Colonic mucosa (tissue), 4 donors: ENCODE data around the gene TGM2. TPM values are rescaled to one million over a fixed set of nuclear protein-coding genes. Genes with fewer than 3 reads are reported as not detected.

Source experiments
- DNase-seq: peaks from one replicate; pipeline ENCODE4 v3.0.0-alpha.2; 2020
- H3K27ac ChIP-seq: fragments of 200-600 bp; one replicate; pipeline ENCODE4 v1.8.0; 2021
- H3K27me3 ChIP-seq: fragments of 200-600 bp; one replicate; pipeline ENCODE4 v1.8.0; 2021
- H3K36me3 ChIP-seq: fragments of 200-600 bp; one replicate; pipeline ENCODE4 v1.8.0; 2021
- H3K4me1 ChIP-seq: fragments of 200-600 bp; one replicate; pipeline ENCODE4 v1.8.0; 2021; ENCODE audit warnings: mild to moderate bottlenecking
- H3K4me3 ChIP-seq: fragments of 200-600 bp; one replicate; pipeline ENCODE4 v1.8.0; 2021
- H3K9ac ChIP-seq, 2 donors: one replicate each; pipeline ENCODE4 v1.7.0; 2013; ENCODE audit warnings: control low read depth in 2 of 2, low read depth in 2 of 2, low read length in 2 of 2
- H3K9me3 ChIP-seq: fragments of 200-600 bp; one replicate; pipeline ENCODE4 v1.8.0; 2021
- CTCF ChIP-seq: fragments of 200-600 bp; IDR thresholded peaks from one replicate; pipeline ENCODE4 v1.8.0; 2022; ENCODE audit warnings: antibody characterized with exemption, mild to moderate bottlenecking
- intact Hi-C: fragments of 100-400 bp; cut with DNase I; formaldehyde crosslinking; loops from one replicate; pipeline ENCODE4 v1.14.1; 2022
- total RNA-seq, 2 donors: library from RNA; stranded (reverse); fragmentation: NEBNext Ultra II Directional in 1 of 2; extraction: Animal tissue kit (Norgen Biotek cat#: 25700) in 1 of 2; gene quantifications; one replicate each; pipeline ENCODE4 v1.2.1, GENCODE V29; 2021
- donor health status: healthy.
- donor health status: DM: no; HTN: no; CAD: no.
- donor health status: DM: no; HTN: no; CAD: no.

Gene TGM2
- total RNA-seq, 2 donors from 2014 or later = 14.5 to 32.8 TPM

GRCh38 chr20:38089500-38089899 lies 75.6 kb downstream of the TGM2 start:
- Histone ChIP-seq H3K36me3 (peaks cover 4% of the 10 kb centered on the region), H3K9me3 (no peaks in the 10 kb centered on the region), H3K9ac (no peak overlapping the region), H3K4me1 (no peaks in the 10 kb centered on the region), H3K27me3 (no peaks in the 10 kb centered on the region), H3K27ac (no peak overlapping the region), H3K4me3 (no peak overlapping the region)
- intact Hi-C loops = no loop called here
- no peak for DNase-seq
- TF ChIP-seq CTCF = no peak

- intact Hi-C loops = no loop called here
- peaks cover 4% of the 10 kb centered on the region for H3K36me3 ChIP-seq
Measured at GRCh38 chr20:38085026-38085425, 80.0 kb downstream of the TGM2 start.

GRCh38 chr20:38084425-38084951 lies 80.6 kb downstream of the TGM2 start:
- peak overlapping the region; percentile 37 for H3K27ac ChIP-seq
- DNase-seq = no peak
- H3K9ac ChIP-seq = no peak overlapping the region
- no peak for TF ChIP-seq CTCF
- H3K36me3 ChIP-seq = peaks cover 4% of the 10 kb centered on the region
- H3K4me3 ChIP-seq = no peak overlapping the region
- no peaks in the 10 kb centered on the region for H3K4me1 ChIP-seq
- H3K27me3 ChIP-seq = no peaks in the 10 kb centered on the region
- no peaks in the 10 kb centered on the region for H3K9me3 ChIP-seq
- intact Hi-C loops = no loop called here

More at GRCh38 chr20:38085026-38085425, 80.0 kb downstream of the TGM2 start:
- no peak overlapping the region for H3K9ac ChIP-seq
- no peaks in the 10 kb centered on the region for H3K27me3 ChIP-seq
- DNase-seq = no peak
- H3K4me3 ChIP-seq = no peak overlapping the region
- no peak for TF ChIP-seq CTCF
- no peaks in the 10 kb centered on the region for H3K4me1 ChIP-seq
- no peaks in the 10 kb centered on the region for H3K9me3 ChIP-seq
- peak overlapping the region; percentile 32 for H3K27ac ChIP-seq

- Histone ChIP-seq H3K9ac (no peak overlapping the region), H3K36me3 (peaks cover 4% of the 10 kb centered on the region), H3K9me3 (no peaks in the 10 kb centered on the region), H3K27ac (peak overlapping the region; percentile 37), H3K4me1 (no peaks in the 10 kb centered on the region), H3K4me3 (no peak overlapping the region), H3K27me3 (no peaks in the 10 kb centered on the region)
- intact Hi-C loops = no loop called here
- no peak for DNase-seq
- no peak for TF ChIP-seq CTCF
Measured at GRCh38 chr20:38083338-38084048, 81.6 kb downstream of the TGM2 start.

GRCh38 chr20:38082894-38083293 lies 82.2 kb downstream of the TGM2 start:
- Histone ChIP-seq H3K27me3 (no peaks in the 10 kb centered on the region), H3K4me1 (no peaks in the 10 kb centered on the region), H3K36me3 (peaks cover 2% of the 10 kb centered on the region), H3K27ac (peak overlapping the region; percentile 37), H3K4me3 (no peak overlapping the region), H3K9me3 (no peaks in the 10 kb centered on the region), H3K9ac (no peak overlapping the region)
- no peak for DNase-seq
- TF ChIP-seq CTCF = no peak
- intact Hi-C loops = no loop called here
